HG03097 (cell line): Measurements from ENCODE around the gene KRTAP1-3.
"Not testable (repeated sequence)": the region's sequence is repeated elsewhere in the genome, so short reads cannot be mapped to it uniquely, and the experiment has no call there.

ENCODE experiments used
- ATAC-seq: cut with Tn5 transposase; IDR thresholded peaks from one replicate; pipeline ENCODE4 v1.9.1; 2021; ENCODE audit not compliant: unreplicated experiment, low FRiP score

KRTAP1-3 gene

GRCh38 chr17:41034346-41034935, at the start of gene KRTAP1-3:
Gene KRTAP1-3, minus strand, starts transcription at chr17:41034874. Its CDS starts 53 bp downstream, at chr17:41034821.
- not testable (repeated sequence) for ATAC-seq

DNA sequence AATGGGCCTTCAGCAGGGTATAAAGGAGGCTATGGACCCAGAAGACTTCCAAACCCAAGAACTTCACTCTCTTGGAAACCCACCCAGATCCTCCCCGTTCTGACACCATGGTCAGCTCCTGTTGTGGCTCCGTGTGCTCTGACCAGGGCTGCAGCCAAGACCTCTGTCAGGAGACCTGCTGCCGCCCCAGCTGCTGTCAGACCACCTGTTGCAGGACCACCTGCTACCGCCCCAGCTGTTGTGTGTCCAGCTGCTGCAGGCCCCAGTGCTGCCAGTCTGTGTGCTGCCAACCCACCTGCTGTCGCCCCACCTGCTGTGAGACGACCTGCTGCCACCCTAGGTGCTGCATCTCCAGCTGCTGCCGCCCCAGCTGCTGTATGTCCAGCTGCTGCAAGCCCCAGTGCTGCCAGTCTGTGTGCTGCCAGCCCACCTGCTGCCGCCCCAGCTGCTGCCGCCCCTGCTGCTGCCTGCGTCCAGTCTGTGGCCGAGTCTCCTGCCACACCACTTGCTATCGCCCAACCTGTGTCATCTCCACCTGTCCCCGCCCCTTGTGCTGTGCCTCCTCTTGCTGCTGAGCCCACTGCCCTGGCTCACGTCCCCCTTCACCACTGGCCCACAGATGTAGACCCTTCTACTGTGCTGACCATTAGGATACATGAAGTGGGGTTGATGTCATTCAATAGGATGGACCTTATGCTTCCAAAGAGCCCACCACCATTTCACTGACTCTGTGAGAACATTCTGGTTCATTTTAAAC, 49.6 kb upstream of the KRTAP1-3 start, which contains the start of gene KRTAP4-7:
TSS of gene KRTAP4-7 (plus strand) at position 51 of the 757 bp plus-strand sequence. CDS start at position 108, 57 bp downstream.
- ATAC-seq = not testable (repeated sequence)

- not testable (repeated sequence) for ATAC-seq
These were observed 48.8 kb upstream of the KRTAP1-3 start for GRCh38 chr17:41083427-41083826.

- ATAC-seq = no peak
These were observed 48.0 kb upstream of the KRTAP1-3 start for GRCh38 chr17:41082626-41083025.

- no peak for ATAC-seq
These were observed 42.1 kb upstream of the KRTAP1-3 start for GRCh38 chr17:41076788-41077187.

DNA sequence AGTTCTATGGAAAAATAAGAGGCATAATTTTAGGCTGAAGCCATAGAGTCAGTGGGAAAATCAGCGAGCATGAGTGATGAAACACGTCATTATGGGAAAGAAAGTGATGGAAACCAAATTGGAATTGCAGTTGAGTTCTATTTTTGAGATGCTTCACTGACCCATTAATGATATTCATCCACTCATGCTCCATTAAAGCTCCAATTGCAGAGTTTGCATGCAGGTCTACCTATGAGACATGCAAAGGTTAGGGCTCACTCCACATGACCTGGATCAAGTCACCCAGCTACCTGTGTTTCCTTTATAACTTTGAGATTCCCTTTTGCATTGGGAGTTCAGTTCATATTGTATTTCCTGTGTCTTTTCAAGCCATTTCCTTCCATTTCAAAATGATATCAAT, 39.0 kb upstream of the KRTAP1-3 start:
- ATAC-seq = no peak

GRCh38 chr17:41071606-41072360, 37.1 kb upstream of the KRTAP1-3 start:
- no peak for ATAC-seq

DNA sequence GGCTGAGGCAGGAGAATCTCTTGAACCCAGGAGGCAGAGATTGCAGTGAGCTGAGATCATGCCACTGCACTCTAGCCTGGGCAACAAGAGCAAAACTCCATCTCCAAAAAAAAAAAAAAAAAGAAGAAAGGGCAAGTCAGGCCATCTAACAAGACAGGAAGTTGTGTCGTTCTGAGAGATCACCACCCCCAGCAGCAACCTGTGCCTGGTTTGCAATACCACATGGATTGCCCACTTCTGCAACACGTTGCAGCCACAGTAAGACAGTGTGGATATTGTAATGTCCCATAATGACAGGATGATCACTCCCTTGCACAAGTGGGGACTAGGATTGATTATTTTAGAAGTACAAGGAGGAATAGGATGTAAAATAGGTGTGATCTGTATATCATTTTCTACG, 34.4 kb upstream of the KRTAP1-3 start:
- ATAC-seq = no peak

DNA sequence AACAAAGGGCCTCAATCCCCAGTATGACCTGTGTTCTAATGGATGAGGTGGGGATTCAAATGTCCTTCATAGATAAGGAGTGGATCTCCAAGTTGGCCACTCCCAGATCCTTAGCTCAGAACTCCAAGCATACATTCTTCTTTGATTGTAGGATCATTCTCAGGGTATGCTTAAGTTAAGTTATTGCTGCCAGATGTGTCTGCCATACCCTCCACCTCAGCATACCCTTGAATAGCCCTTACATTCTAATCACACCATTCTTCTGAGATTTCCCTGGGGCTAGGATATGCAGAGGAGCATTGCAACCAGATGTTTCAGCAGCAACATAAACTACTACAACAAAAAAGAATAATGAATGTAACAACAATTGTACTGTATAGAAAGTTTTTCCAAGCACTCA, 32.6 kb upstream of the KRTAP1-3 start:
- no peak for ATAC-seq

DNA sequence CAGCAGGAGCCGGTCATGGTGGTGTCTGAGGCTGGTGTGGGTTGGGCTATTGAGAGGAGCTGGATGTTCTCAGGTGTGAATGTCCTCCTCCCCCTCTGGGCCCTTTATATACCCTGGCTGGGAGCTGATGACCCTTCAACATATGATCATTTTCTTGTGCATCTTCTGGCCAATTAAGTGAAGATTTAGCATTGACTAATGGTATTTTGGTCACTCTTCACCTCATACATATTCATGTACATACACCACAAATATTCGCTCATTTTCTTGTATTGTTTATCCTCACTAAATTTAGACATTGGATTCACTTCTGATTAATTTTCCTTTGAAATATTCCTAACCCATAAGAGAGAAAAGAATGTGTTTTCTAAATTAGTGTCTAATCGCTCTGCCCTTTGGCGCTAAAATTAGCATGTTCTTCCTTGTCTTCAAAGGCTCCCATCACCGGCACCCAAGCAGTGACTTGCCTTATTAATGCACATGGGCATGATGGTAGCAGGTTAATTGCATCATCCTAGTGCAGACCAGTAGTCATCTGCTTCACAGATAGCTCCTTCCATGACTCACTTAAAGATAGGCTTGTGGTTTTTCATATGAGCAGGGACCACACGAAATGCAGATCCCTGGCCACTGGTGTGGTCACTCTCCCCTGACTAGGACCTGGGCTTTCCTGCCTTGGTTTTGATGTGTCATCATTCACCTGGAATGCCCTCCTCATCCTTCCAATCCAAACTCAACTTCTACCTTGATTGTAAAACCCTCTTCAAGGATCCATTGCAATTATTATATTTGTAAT, 31.4 kb upstream of the KRTAP1-3 start, which contains the start of gene KRTAP2-4:
TSS of gene KRTAP2-4 (minus strand) at position 51 of the 796 bp plus-strand sequence. CDS start at position 17, 34 bp downstream.
- no peak for ATAC-seq

GRCh38 chr17:41065016-41065689, 30.5 kb upstream of the KRTAP1-3 start:
- not testable (repeated sequence) for ATAC-seq

DNA sequence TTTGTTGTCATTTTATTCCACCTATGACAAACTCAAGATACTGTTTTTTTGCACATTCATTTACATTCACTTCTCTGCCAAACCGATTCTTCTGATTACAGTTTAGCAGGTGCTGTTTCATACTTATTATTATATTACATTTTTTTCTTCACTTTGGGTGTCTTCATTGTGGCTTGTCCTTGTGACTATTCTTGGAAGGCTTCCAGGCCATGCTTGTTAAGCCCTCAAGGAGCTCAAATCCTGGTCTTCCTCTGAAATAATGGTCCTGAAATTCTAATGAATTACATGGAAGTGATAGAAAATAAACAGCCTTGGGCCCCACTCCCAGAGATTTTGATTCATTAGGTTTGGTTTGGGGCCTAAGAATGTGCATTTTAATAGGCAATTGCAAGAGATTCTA, 29.6 kb upstream of the KRTAP1-3 start:
- no peak for ATAC-seq

GRCh38 chr17:41063449-41063848, 28.8 kb upstream of the KRTAP1-3 start:
- no peak for ATAC-seq

GRCh38 chr17:41061964-41062363, 27.3 kb upstream of the KRTAP1-3 start:
- ATAC-seq = no peak

GRCh38 chr17:41060052-41060604, 25.5 kb upstream of the KRTAP1-3 start, which contains the start of gene KRTAP2-3:
Gene KRTAP2-3, minus strand, starts transcription at chr17:41060114. Its CDS starts 64 bp downstream, at chr17:41060050.
- no peak for ATAC-seq

DNA sequence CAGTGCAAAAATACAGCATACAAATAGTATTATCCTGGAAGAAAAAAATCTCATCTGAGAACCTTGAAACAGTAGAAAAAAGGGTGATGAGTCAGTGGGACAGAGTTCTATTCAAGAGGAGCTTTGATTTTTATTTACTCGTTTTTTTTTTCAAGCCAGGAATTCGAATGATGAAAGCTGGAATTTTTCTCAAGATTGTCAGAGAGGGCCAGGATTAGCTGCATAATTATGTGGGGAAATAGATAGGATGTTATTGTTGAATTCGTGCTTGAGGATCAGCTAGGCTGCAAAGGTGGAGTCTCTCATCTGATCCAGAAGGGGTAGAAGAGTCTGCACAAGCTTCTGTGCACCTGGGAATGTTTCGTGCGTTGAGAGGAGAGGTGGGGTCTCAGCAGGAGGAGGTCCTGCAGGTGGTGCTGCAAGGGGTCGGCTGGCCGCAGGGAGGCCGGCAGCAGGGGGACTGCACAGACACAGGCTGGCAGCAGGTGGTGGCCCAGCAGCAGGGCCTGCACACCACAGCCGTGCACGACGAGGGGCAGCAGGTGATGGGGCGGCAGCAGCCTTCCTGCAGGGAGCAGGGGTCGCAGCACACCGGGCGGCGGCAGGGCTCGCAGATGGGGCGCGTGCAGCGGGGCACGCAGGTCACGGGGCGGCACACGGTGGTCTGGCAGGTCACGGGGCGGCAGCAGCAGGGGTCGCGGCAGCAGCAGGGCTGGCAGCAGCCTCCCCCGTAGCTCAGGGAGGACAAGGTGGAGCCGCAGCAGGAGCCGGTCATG, 24.8 kb upstream of the KRTAP1-3 start:
- not testable (repeated sequence) for ATAC-seq

DNA sequence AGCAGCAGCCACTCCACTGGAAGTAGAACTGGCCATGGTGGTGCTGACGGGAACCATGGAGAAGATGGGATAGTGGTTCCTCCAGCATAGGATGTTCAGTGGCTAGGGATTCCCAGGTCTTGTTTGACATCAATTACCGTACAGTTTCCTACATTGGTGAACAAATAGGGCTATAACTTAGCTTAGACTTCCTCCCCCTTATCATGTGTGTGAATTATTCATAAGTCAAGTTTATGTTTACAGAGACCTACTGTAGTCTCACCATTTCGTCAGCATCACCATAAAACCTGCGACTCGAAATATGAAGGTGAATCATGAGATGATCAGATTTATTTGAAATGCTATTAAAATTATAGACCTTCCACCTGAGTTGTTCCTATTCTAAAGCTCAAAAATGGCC, 24.1 kb upstream of the KRTAP1-3 start:
- no peak for ATAC-seq

- no peak for ATAC-seq
These were observed 22.9 kb upstream of the KRTAP1-3 start for GRCh38 chr17:41057547-41057946.

GRCh38 chr17:41055130-41055529, 20.5 kb upstream of the KRTAP1-3 start, which contains the start of gene KRTAP2-2:
Gene KRTAP2-2, minus strand, starts transcription at chr17:41055230. Its CDS starts 19 bp downstream, at chr17:41055211.
- ATAC-seq = not testable (repeated sequence)
